Bronchial smooth muscle cell (primary cell): ENCODE results near the gene COMTD1. TPM values are rescaled to one million over a fixed set of nuclear protein-coding genes. Genes with fewer than 3 reads are reported as not detected.

Experiments
- total RNA-seq: library from RNA; depleted of rRNA; stranded (reverse); fragments of >200 nt; gene quantifications from 2 replicates; pipeline ENCODE4 v1.2.1, GENCODE V29; 2014

Gene COMTD1
- total RNA-seq = 7.0 and 12.8 TPM in 2 replicates

DNA sequence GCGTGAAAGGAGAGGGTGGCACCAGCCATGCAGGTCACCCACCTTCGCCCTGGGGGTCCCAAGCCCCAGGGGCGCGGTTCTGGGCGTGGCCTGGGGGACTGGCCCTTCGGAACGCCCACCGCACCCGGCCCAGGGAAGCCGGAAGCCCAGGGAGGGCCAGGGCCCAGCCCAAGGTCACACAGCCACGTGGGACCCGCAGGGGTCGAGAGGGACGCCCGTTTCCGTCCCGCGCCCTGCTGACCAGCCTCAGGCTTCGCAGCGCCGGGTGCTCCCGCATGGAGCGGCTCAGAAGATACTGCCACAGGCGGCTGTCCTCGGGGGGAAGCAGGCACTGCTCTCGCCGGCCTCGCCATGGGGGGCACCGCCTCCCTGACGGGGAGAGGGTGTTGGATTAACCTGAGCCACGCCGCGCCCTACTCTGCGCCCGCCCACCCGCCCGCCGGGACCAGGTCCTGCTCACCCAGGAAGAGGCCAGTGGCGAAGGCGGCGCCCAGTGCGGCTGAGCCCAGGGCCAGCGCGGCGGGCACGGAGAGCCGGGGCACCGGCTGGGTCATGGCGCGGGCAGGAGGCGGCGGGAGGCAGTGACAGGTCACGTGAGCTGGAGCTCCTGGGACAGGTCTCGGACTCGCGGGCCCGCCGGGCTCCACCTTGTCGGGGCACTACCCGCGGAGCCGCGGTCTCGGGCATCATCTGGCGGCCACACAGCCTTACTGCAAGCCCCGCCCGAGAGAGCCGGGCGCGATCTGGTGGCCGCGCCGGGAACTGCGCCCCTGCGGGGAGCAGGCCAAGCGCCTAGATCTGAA, at the start of gene COMTD1:
COMTD1 (minus strand) TSS at position 583 of the 803 bp plus-strand sequence; CDS start at position 554, 29 bp downstream.

DNA sequence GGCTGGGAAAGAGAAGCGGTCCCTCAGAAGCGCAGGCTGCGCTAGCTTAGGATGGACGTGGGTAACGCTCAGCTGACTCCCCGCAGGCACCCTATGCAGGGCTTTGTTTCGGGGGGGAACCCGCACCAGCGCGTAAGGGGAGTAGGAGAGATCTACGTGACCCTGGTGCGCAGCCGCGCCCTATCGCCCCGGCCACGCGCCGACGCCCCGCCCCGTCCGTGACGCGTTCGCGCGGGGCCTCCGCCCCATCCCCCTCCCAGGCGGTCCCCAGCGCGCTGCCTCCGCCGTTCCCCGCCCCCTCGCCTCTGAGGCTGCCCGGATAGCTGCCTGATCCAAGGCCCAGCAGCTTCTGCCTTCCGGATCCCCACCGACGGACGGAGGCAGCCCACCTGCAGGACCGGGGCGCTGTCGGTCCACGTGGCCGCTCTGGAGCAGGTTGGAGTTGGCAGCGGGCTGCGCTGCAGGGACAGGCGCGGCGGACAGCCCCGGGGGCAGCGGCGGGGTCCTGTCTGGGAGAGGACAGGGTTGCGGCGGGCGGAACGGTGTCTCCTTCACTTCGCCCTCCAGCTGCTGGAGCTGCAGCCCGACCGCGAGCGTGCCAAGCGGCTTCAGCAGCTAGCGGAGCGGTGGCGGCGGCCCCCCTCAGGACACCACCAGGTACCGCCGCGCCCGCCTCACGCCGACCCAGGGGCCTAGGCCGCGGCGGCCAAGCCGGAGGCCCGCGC, 25.3 kb downstream of the COMTD1 start, which contains the start of gene VDAC2:
VDAC2 (plus strand) TSS at position 515 of the 725 bp plus-strand sequence. CDS start 363 bp downstream, outside the sequence.

Other genes with a start within 250 kb of the COMTD1 start
- 23.6 and 31.7 TPM in 2 replicates for gene SAMD8, start 124.3 kb downstream of the COMTD1 start, total RNA-seq
- gene VDAC2, start 25.2 kb downstream of the COMTD1 start, total RNA-seq = 85.5 and 98.0 TPM in 2 replicates
- gene ZNF503, start 165.8 kb upstream of the COMTD1 start, total RNA-seq = 6.7 and 16.4 TPM in 2 replicates
- gene LRMDA, start 195.7 kb upstream of the COMTD1 start, total RNA-seq = 0.77 and 3.8 TPM in 2 replicates